Measurements from ENCODE around the gene GRM4.

- no peak for TF ChIP-seq GATA3 (IDR thresholded peaks at IDR 0.05; ENCODE audit: low read depth, low read length)
- TF ChIP-seq GATA2 (IDR thresholded peaks at IDR 0.05; ENCODE audit: low read depth, low read length) = no peak
Observed at GRCh38 chr6:34152806-34153520, 7.1 kb upstream of the GRM4 start.
